ENCODE results near the gene AMFR. TPM values are rescaled to one million over a fixed set of nuclear protein-coding genes. Genes with fewer than 3 reads are reported as not detected.

The AMFR gene
- total RNA-seq, 1 donor from 2014 or later: 65.4 TPM

- no peak for DNase-seq (ENCODE audit: extremely low spot score, unreplicated experiment)
- no peak overlapping the region for H3K4me3 Mint-ChIP-seq
- H3K9me3 Mint-ChIP-seq: no peaks in the 10 kb centered on the region
- no peaks in the 10 kb centered on the region for H3K27me3 Mint-ChIP-seq
- no peak for TF ChIP-seq CTCF (conservative IDR thresholded peaks at IDR 0.05)
- H3K4me1 Mint-ChIP-seq (ENCODE audit: unreplicated experiment): no peaks in the 10 kb centered on the region
- no peak overlapping the region for H3K27ac Mint-ChIP-seq
- H3K36me3 Mint-ChIP-seq: no peaks in the 10 kb centered on the region
Measured at GRCh38 chr16:56336711-56337110, 88.6 kb downstream of the AMFR start.

- H3K27me3 Mint-ChIP-seq: no peaks in the 10 kb centered on the region
- H3K4me1 Mint-ChIP-seq (ENCODE audit: unreplicated experiment): no peaks in the 10 kb centered on the region
- H3K9me3 Mint-ChIP-seq: no peaks in the 10 kb centered on the region
- no peak overlapping the region for H3K27ac Mint-ChIP-seq
- TF ChIP-seq CTCF (conservative IDR thresholded peaks at IDR 0.05): no peak
- H3K4me3 Mint-ChIP-seq: no peak overlapping the region
- no peaks in the 10 kb centered on the region for H3K36me3 Mint-ChIP-seq
- no peak for DNase-seq (ENCODE audit: extremely low spot score, unreplicated experiment)
Measured at GRCh38 chr16:56336071-56336688, 89.2 kb downstream of the AMFR start.

- peak overlapping the region; percentile 70 for H3K27ac Mint-ChIP-seq
- H3K36me3 Mint-ChIP-seq: no peaks in the 10 kb centered on the region
- no peak for DNase-seq (ENCODE audit: extremely low spot score, unreplicated experiment)
- peaks cover 9% of the 10 kb centered on the region for H3K4me1 Mint-ChIP-seq (ENCODE audit: unreplicated experiment)
- TF ChIP-seq CTCF (conservative IDR thresholded peaks at IDR 0.05): no peak
- no peaks in the 10 kb centered on the region for H3K9me3 Mint-ChIP-seq
- H3K4me3 Mint-ChIP-seq: no peak overlapping the region
- H3K27me3 Mint-ChIP-seq: no peaks in the 10 kb centered on the region
Measured at GRCh38 chr16:56334761-56335160, 90.6 kb downstream of the AMFR start.

GRCh38 chr16:56332464-56333079, 92.8 kb downstream of the AMFR start:
- Mint-ChIP-seq H3K4me1 (ENCODE audit: unreplicated experiment) (peaks cover 9% of the 10 kb centered on the region), H3K9me3 (no peaks in the 10 kb centered on the region), H3K4me3 (no peak overlapping the region), H3K27ac (peak overlapping the region; percentile 43), H3K27me3 (no peaks in the 10 kb centered on the region), H3K36me3 (no peaks in the 10 kb centered on the region)
- DNase-seq (ENCODE audit: extremely low spot score, unreplicated experiment): no peak
- peak; percentile 60 for TF ChIP-seq CTCF (conservative IDR thresholded peaks at IDR 0.05)

GRCh38 chr16:56331915-56332314, 93.4 kb downstream of the AMFR start:
- no peak for TF ChIP-seq CTCF (conservative IDR thresholded peaks at IDR 0.05)
- no peak for DNase-seq (ENCODE audit: extremely low spot score, unreplicated experiment)
- H3K27me3 Mint-ChIP-seq: no peaks in the 10 kb centered on the region
- peaks cover 9% of the 10 kb centered on the region for H3K4me1 Mint-ChIP-seq (ENCODE audit: unreplicated experiment)
- H3K36me3 Mint-ChIP-seq: no peaks in the 10 kb centered on the region
- no peaks in the 10 kb centered on the region for H3K9me3 Mint-ChIP-seq
- H3K4me3 Mint-ChIP-seq: no peak overlapping the region
- peak overlapping the region; percentile 80 for H3K27ac Mint-ChIP-seq
